ENCODE measurements around the gene EEF2KMT.
"Not testable (repeated sequence)": the region's sequence is repeated elsewhere in the genome, so short reads cannot be mapped to it uniquely, and the experiment has no call there.

The EEF2KMT gene

GRCh38 chr16:5089911-5090555, 7.6 kb downstream of the EEF2KMT start:
- H3K4me3 ChIP-seq (ENCODE audit: low read depth, low read length); H3K27me3 ChIP-seq (ENCODE audit: control insufficient read depth, insufficient read depth, low read length); H3K9me3 ChIP-seq (ENCODE audit: control insufficient read depth, insufficient read depth, low read length); H3K9ac ChIP-seq (ENCODE audit: low read depth, low read length); H3K4me1 ChIP-seq (ENCODE audit: control insufficient read depth, insufficient read depth, low read length): not testable (repeated sequence)
- peaks cover 14% of the 10 kb centered on the region for H3K36me3 ChIP-seq (ENCODE audit: control insufficient read depth, insufficient read depth, low read length)

- not testable (repeated sequence) for H3K27me3 ChIP-seq (ENCODE audit: control insufficient read depth, insufficient read depth, low read length); H3K4me1 ChIP-seq (ENCODE audit: control insufficient read depth, insufficient read depth, low read length); H3K9me3 ChIP-seq (ENCODE audit: control insufficient read depth, insufficient read depth, low read length); H3K4me3 ChIP-seq (ENCODE audit: low read depth, low read length); H3K9ac ChIP-seq (ENCODE audit: low read depth, low read length)
- H3K36me3 ChIP-seq (ENCODE audit: control insufficient read depth, insufficient read depth, low read length) = peaks cover 14% of the 10 kb centered on the region
These were observed 8.7 kb downstream of the EEF2KMT start for GRCh38 chr16:5088936-5089335.

GRCh38 chr16:5088086-5088790, 9.4 kb downstream of the EEF2KMT start:
- not testable (repeated sequence) for H3K27me3 ChIP-seq (ENCODE audit: control insufficient read depth, insufficient read depth, low read length); H3K4me3 ChIP-seq (ENCODE audit: low read depth, low read length); H3K9me3 ChIP-seq (ENCODE audit: control insufficient read depth, insufficient read depth, low read length); H3K9ac ChIP-seq (ENCODE audit: low read depth, low read length); H3K4me1 ChIP-seq (ENCODE audit: control insufficient read depth, insufficient read depth, low read length)
- peaks cover 13% of the 10 kb centered on the region for H3K36me3 ChIP-seq (ENCODE audit: control insufficient read depth, insufficient read depth, low read length)

GRCh38 chr16:5085716-5086115, 11.9 kb downstream of the EEF2KMT start:
- H3K36me3 ChIP-seq (ENCODE audit: control insufficient read depth, insufficient read depth, low read length); H3K4me1 ChIP-seq (ENCODE audit: control insufficient read depth, insufficient read depth, low read length); H3K9ac ChIP-seq (ENCODE audit: low read depth, low read length); H3K27me3 ChIP-seq (ENCODE audit: control insufficient read depth, insufficient read depth, low read length); H3K9me3 ChIP-seq (ENCODE audit: control insufficient read depth, insufficient read depth, low read length); H3K4me3 ChIP-seq (ENCODE audit: low read depth, low read length): not testable (repeated sequence)

- not testable (repeated sequence) for H3K4me3 ChIP-seq (ENCODE audit: low read depth, low read length); H3K9ac ChIP-seq (ENCODE audit: low read depth, low read length); H3K4me1 ChIP-seq (ENCODE audit: control insufficient read depth, insufficient read depth, low read length); H3K27me3 ChIP-seq (ENCODE audit: control insufficient read depth, insufficient read depth, low read length); H3K36me3 ChIP-seq (ENCODE audit: control insufficient read depth, insufficient read depth, low read length); H3K9me3 ChIP-seq (ENCODE audit: control insufficient read depth, insufficient read depth, low read length)
These were observed 12.8 kb downstream of the EEF2KMT start for GRCh38 chr16:5084802-5085201.

GRCh38 chr16:5084099-5084731, 13.4 kb downstream of the EEF2KMT start:
- not testable (repeated sequence) for H3K27me3 ChIP-seq (ENCODE audit: control insufficient read depth, insufficient read depth, low read length); H3K4me3 ChIP-seq (ENCODE audit: low read depth, low read length); H3K9me3 ChIP-seq (ENCODE audit: control insufficient read depth, insufficient read depth, low read length); H3K36me3 ChIP-seq (ENCODE audit: control insufficient read depth, insufficient read depth, low read length); H3K4me1 ChIP-seq (ENCODE audit: control insufficient read depth, insufficient read depth, low read length); H3K9ac ChIP-seq (ENCODE audit: low read depth, low read length)

- H3K36me3 ChIP-seq (ENCODE audit: control insufficient read depth, insufficient read depth, low read length) = not testable (repeated sequence)
These were observed 13.9 kb downstream of the EEF2KMT start for GRCh38 chr16:5083646-5084045.

GRCh38 chr16:5080996-5081395, 16.6 kb downstream of the EEF2KMT start:
- H3K9ac ChIP-seq (ENCODE audit: low read depth, low read length); H3K4me1 ChIP-seq (ENCODE audit: control insufficient read depth, insufficient read depth, low read length); H3K4me3 ChIP-seq (ENCODE audit: low read depth, low read length); H3K9me3 ChIP-seq (ENCODE audit: control insufficient read depth, insufficient read depth, low read length); H3K27me3 ChIP-seq (ENCODE audit: control insufficient read depth, insufficient read depth, low read length): not testable (repeated sequence)
- peaks cover 15% of the 10 kb centered on the region for H3K36me3 ChIP-seq (ENCODE audit: control insufficient read depth, insufficient read depth, low read length)

More at GRCh38 chr16:5083646-5084045, 13.9 kb downstream of the EEF2KMT start:
- not testable (repeated sequence) for H3K9ac ChIP-seq (ENCODE audit: low read depth, low read length); H3K9me3 ChIP-seq (ENCODE audit: control insufficient read depth, insufficient read depth, low read length); H3K4me3 ChIP-seq (ENCODE audit: low read depth, low read length); H3K4me1 ChIP-seq (ENCODE audit: control insufficient read depth, insufficient read depth, low read length); H3K27me3 ChIP-seq (ENCODE audit: control insufficient read depth, insufficient read depth, low read length)

GRCh38 chr16:5080461-5080860, 17.1 kb downstream of the EEF2KMT start:
- not testable (repeated sequence) for H3K27me3 ChIP-seq (ENCODE audit: control insufficient read depth, insufficient read depth, low read length); H3K4me1 ChIP-seq (ENCODE audit: control insufficient read depth, insufficient read depth, low read length); H3K9me3 ChIP-seq (ENCODE audit: control insufficient read depth, insufficient read depth, low read length); H3K9ac ChIP-seq (ENCODE audit: low read depth, low read length); H3K4me3 ChIP-seq (ENCODE audit: low read depth, low read length)
- H3K36me3 ChIP-seq (ENCODE audit: control insufficient read depth, insufficient read depth, low read length) = peaks cover 20% of the 10 kb centered on the region

- Histone ChIP-seq H3K9me3 (ENCODE audit: control insufficient read depth, insufficient read depth, low read length) (no peaks in the 10 kb centered on the region), H3K36me3 (ENCODE audit: control insufficient read depth, insufficient read depth, low read length) (peaks cover 23% of the 10 kb centered on the region), H3K4me1 (ENCODE audit: control insufficient read depth, insufficient read depth, low read length) (no peaks in the 10 kb centered on the region), H3K9ac (ENCODE audit: low read depth, low read length) (no peak overlapping the region), H3K4me3 (ENCODE audit: low read depth, low read length) (no peak overlapping the region), H3K27me3 (ENCODE audit: control insufficient read depth, insufficient read depth, low read length) (no peaks in the 10 kb centered on the region)
These were observed 19.0 kb downstream of the EEF2KMT start for GRCh38 chr16:5078626-5079025.

- no peaks in the 10 kb centered on the region for H3K27me3 ChIP-seq (ENCODE audit: control insufficient read depth, insufficient read depth, low read length)
- H3K4me3 ChIP-seq (ENCODE audit: low read depth, low read length) = no peak overlapping the region
- H3K36me3 ChIP-seq (ENCODE audit: control insufficient read depth, insufficient read depth, low read length) = peaks cover 23% of the 10 kb centered on the region
- no peaks in the 10 kb centered on the region for H3K9me3 ChIP-seq (ENCODE audit: control insufficient read depth, insufficient read depth, low read length)
- H3K9ac ChIP-seq (ENCODE audit: low read depth, low read length) = no peak overlapping the region
- no peaks in the 10 kb centered on the region for H3K4me1 ChIP-seq (ENCODE audit: control insufficient read depth, insufficient read depth, low read length)
These were observed 20.3 kb downstream of the EEF2KMT start for GRCh38 chr16:5077304-5077703.

- no peak overlapping the region for H3K4me3 ChIP-seq (ENCODE audit: low read depth, low read length)
- H3K9me3 ChIP-seq (ENCODE audit: control insufficient read depth, insufficient read depth, low read length) = no peaks in the 10 kb centered on the region
- H3K36me3 ChIP-seq (ENCODE audit: control insufficient read depth, insufficient read depth, low read length) = peaks cover 23% of the 10 kb centered on the region
- H3K4me1 ChIP-seq (ENCODE audit: control insufficient read depth, insufficient read depth, low read length) = no peaks in the 10 kb centered on the region
- no peaks in the 10 kb centered on the region for H3K27me3 ChIP-seq (ENCODE audit: control insufficient read depth, insufficient read depth, low read length)
- H3K9ac ChIP-seq (ENCODE audit: low read depth, low read length) = no peak overlapping the region
These were observed 22.0 kb downstream of the EEF2KMT start for GRCh38 chr16:5075637-5076036.

Data from iPS-15b (cell line).